GM12878 (cell line): ENCODE results near the gene GINS2. TPM values are rescaled to one million over a fixed set of nuclear protein-coding genes. Genes with fewer than 3 reads are reported as not detected.

Experiments used
- ATAC-seq: fragments of 200-7000 bp; cut with Tn5 transposase; 3 replicates; pipeline ENCODE4 v1.9.1; 2020; ENCODE audit warnings: mild to moderate bottlenecking, moderate library complexity
- BruUV-seq: library from RNA; stranded (reverse); fragments of 400-500 nt; replicated peaks from 2 replicates; lab custom pipeline; 2021; lab: Mats Ljungman, UMichigan
- CTCF ChIA-PET: fragments of 300-600 bp; sonication (Branson Sonifier 250); formaldehyde crosslinking; extraction: SDS; loops from one replicate; lab custom pipeline; 2021; ENCODE audit warnings: inconsistent platforms; lab: Yijun Ruan, JAX
- POLR2A ChIA-PET: fragments of 350-600 bp; formaldehyde crosslinking; extraction: SDS; loops from one replicate; lab custom pipeline; 2021; ENCODE audit warnings: inconsistent platforms; lab: Charles Lee
- RAD21 ChIA-PET: fragments of 300-600 bp; sonication (Branson Sonifier 250); formaldehyde crosslinking; loops from one replicate; lab custom pipeline; 2023; ENCODE audit warnings: antibody characterized with exemption; ENCODE audit not compliant: unreplicated experiment; lab: Charles Lee
- SMC1A ChIA-PET: fragments of 300-600 bp; sonication (Branson Sonifier 250); formaldehyde crosslinking; loops from one replicate; lab custom pipeline; 2023; ENCODE audit not compliant: unreplicated experiment, uncharacterized antibody; lab: Charles Lee
- DNase-seq: peaks from one replicate; pipeline ENCODE4 v3.0.0-alpha.2; 2011; ENCODE audit warnings: low read depth, low spot score
- FAIRE-seq: peaks from 3 replicates; lab custom pipeline; 2011; peaks lifted over from hg19 to GRCh38; lab: Jason Lieb, UNC
- H2AFZ ChIP-seq: 2 replicates; pipeline ENCODE4 v1.6.0; 2011; ENCODE audit warnings: low read depth, low read length, control low read depth; ENCODE audit not compliant: control insufficient read depth
- H3K27ac ChIP-seq: 2 replicates; pipeline ENCODE4 v1.5.1; 2011; ENCODE audit warnings: control low read depth; ENCODE audit not compliant: control insufficient read depth, insufficient read depth
- H3K27me3 ChIP-seq, 2 experiments: replicated peaks in 1 of 2; 2 replicates each; pipeline versions ENCODE4 v1.6.0 to v1.6.1; 2011; ENCODE audit warnings: low read length in 1 of 2; ENCODE audit not compliant: control insufficient read depth in 2 of 2, insufficient read depth in 2 of 2
- H3K36me3 ChIP-seq, 2 experiments: 2 replicates each; pipeline ENCODE4 v1.5.1; 2011; ENCODE audit warnings: low read length in 1 of 2; ENCODE audit not compliant: control insufficient read depth in 2 of 2, insufficient read depth in 2 of 2
- H3K4me1 ChIP-seq: 2 replicates; pipeline ENCODE4 v1.6.1; 2011; ENCODE audit warnings: mild to moderate bottlenecking, low read length, moderate library complexity, mixed read lengths; ENCODE audit not compliant: control insufficient read depth, insufficient read depth
- H3K4me2 ChIP-seq: 2 replicates; pipeline ENCODE4 v1.6.0; 2011; ENCODE audit warnings: control low read depth; ENCODE audit not compliant: control insufficient read depth, insufficient read depth
- H3K4me3 ChIP-seq: fragments of 200-600 bp; sonication (generic); 2 replicates; pipeline ENCODE4 v1.5.1; 2016
- H3K79me2 ChIP-seq: 2 replicates; pipeline ENCODE4 v1.6.0; 2011; ENCODE audit warnings: low read length; ENCODE audit not compliant: control insufficient read depth, insufficient read depth
- H3K9ac ChIP-seq: 2 replicates; pipeline ENCODE4 v1.8.0; 2011; ENCODE audit warnings: low read length, control low read depth, mixed read lengths; ENCODE audit not compliant: control insufficient read depth, insufficient read depth
- H3K9me3 ChIP-seq: replicated peaks from 3 replicates; pipeline ENCODE4 v1.5.1; 2011; ENCODE audit warnings: mild to moderate bottlenecking, low read length; ENCODE audit not compliant: control insufficient read depth, insufficient read depth
- H4K20me1 ChIP-seq: 2 replicates; pipeline ENCODE4 v1.6.0; 2011; ENCODE audit not compliant: control insufficient read depth, insufficient read depth
- BMI1 ChIP-seq: fragments of 450-650 bp; IDR thresholded peaks from 2 replicates; pipeline ENCODE4 v1.6.1; 2016; ENCODE audit warnings: mild to moderate bottlenecking, moderate library complexity, borderline replicate concordance
- CTCF ChIP-seq, 3 experiments: IDR thresholded peaks in 2 of 3; conservative IDR thresholded peaks in 1 of 3; 2 replicates each; pipeline ENCODE4 v1.5.1; 2011; ENCODE audit warnings: low read depth in 3 of 3, low read length in 3 of 3, mild to moderate bottlenecking in 3 of 3, control low read depth in 2 of 3, moderate library complexity in 2 of 3, inconsistent platforms in 1 of 3, mixed read lengths in 1 of 3; ENCODE audit not compliant: control insufficient read depth in 2 of 3, insufficient read depth in 1 of 3; ENCODE audit errors: extremely low read depth in 1 of 3
- E4F1 ChIP-seq: fragments of 450-650 bp; IDR thresholded peaks from 2 replicates; pipeline ENCODE4 v1.6.1; 2018; ENCODE audit warnings: borderline replicate concordance, mild to moderate bottlenecking; ENCODE audit not compliant: partially characterized antibody
- EGR1 ChIP-seq, 2 experiments: IDR thresholded peaks; 1 replicate in 1 of 2; 2 replicates in 1 of 2; pipeline ENCODE4 v1.6.1; 2011 to 2012; ENCODE audit warnings: low read depth in 2 of 2, low read length in 2 of 2, borderline replicate concordance in 1 of 2, mild to moderate bottlenecking in 1 of 2, moderate library complexity in 1 of 2
- FOXM1 ChIP-seq: IDR thresholded peaks from 2 replicates; pipeline ENCODE4 v1.6.1; 2012; ENCODE audit warnings: low read depth, mild to moderate bottlenecking, inconsistent platforms, low read length, moderate library complexity
- IRF3 ChIP-seq: fragments of 450-650 bp; IDR thresholded peaks from 2 replicates; pipeline ENCODE4 v1.6.1; 2014; ENCODE audit warnings: mild to moderate bottlenecking
- MTA3 ChIP-seq: IDR thresholded peaks from 2 replicates; pipeline ENCODE4 v1.6.1; 2012; ENCODE audit warnings: low read length, inconsistent platforms, borderline replicate concordance
- PKNOX1 ChIP-seq: fragments of 450-650 bp; IDR thresholded peaks from 2 replicates; pipeline ENCODE4 v1.6.1; 2016; ENCODE audit warnings: mild to moderate bottlenecking
- YBX1 ChIP-seq: fragments of 450-650 bp; IDR thresholded peaks from 2 replicates; pipeline ENCODE4 v1.6.1; 2016; ENCODE audit warnings: antibody characterized with exemption
- ZNF384 ChIP-seq: IDR thresholded peaks from 2 replicates; pipeline ENCODE4 v1.6.1; 2012; ENCODE audit warnings: low read depth, mild to moderate bottlenecking, low read length, improper control_type of control experiment, borderline replicate concordance
- ZNF687 ChIP-seq: fragments of 450-650 bp; IDR thresholded peaks from 2 replicates; pipeline ENCODE4 v1.6.1; 2017; ENCODE audit warnings: mild to moderate bottlenecking, moderate library complexity
- WGBS: methylation state at CpG from one replicate; pipeline ENCODE4 v1.1.6; 2016; ENCODE audit warnings: low lambda C conversion rate; ENCODE audit not compliant: insufficient replicate concordance, insufficient coverage; ENCODE audit errors: missing lambda C conversion rate; 5-methylcytosine and 5-hydroxymethylcytosine counted together
- in situ Hi-C: fragments of 300-500 bp; cut with MboI; formaldehyde crosslinking; loops from 9 replicates; pipeline ENCODE4 v1.14.3; 2018; ENCODE audit warnings: mixed read lengths
- intact Hi-C: fragments of 100-400 bp; cut with micrococcal nuclease; formaldehyde crosslinking; loops from one replicate; pipeline ENCODE4 v1.14.2; 2022; ENCODE audit not compliant: unreplicated experiment
- polyA plus RNA-seq, 11 experiments: library from polyadenylated mRNA; depleted of rRNA in 4 of 11; unstranded in 6 of 11; stranded (reverse) in 5 of 11; fragments of >200 nt; fragmentation: Nextera tagmentation in 4 of 11; fragmentation: Illumina TruSeq in 1 of 11; extraction: Ambion mirVana in 4 of 11; extraction: Trizol in 1 of 11; gene quantifications; 1 replicate in 1 of 11; 2 replicates in 10 of 11; pipeline versions ENCODE4 v1.2.1 to v1.2.3, GENCODE V29; 2011 to 2016; ENCODE audit warnings: inconsistent platforms in 2 of 11, missing spikeins in 2 of 11, low read depth in 1 of 11
- total RNA-seq, 4 experiments: library from RNA; depleted of rRNA in 3 of 4; stranded (reverse); fragments of >200 nt in 3 of 4; fragmentation: Illumina TruSeq in 1 of 4; extraction: Trizol in 1 of 4; gene quantifications; 2 replicates each; pipeline versions ENCODE4 v1.2.1 to v1.2.3, GENCODE V29; 2013 to 2021

The GINS2 gene
- total and polyA plus RNA-seq, 10 of the 15 experiments (the other 5 are each of a cell fraction or from before 2014, with no cell fraction given), result 42.7 to 90.8 (median 57.0) TPM

GRCh38 chr16:85708338-85708737 is 19.6 kb upstream of the GINS2 start (continued):
- no peak for TF ChIP-seq E4F1

- CTCF ChIA-PET, result no interaction called here
- FAIRE-seq (no peak), DNase-seq (no peak), ATAC-seq (no peak)
- SMC1A ChIA-PET, result no interaction called here
- Histone ChIP-seq H3K27ac (no peak overlapping the region), H2AFZ (no peak overlapping the region), H4K20me1 (no peaks in the 10 kb centered on the region), H3K9me3 (no peaks in the 10 kb centered on the region; the same call in 2 of the 3 replicates), H3K4me2 (no peak overlapping the region), H3K4me3 (no peak overlapping the region), H3K4me1 (no peaks in the 10 kb centered on the region), H3K36me3 (no peaks in the 10 kb centered on the region), H3K9ac (no peak overlapping the region), H3K27me3 (no peaks in the 10 kb centered on the region), H3K79me2 (no peaks in the 10 kb centered on the region)
- no TSS peak for BruUV-seq
- 59% methylated on average over 16 of the region's 16 CpGs for WGBS
- intact Hi-C loops (no loop called here), in situ Hi-C loops (no loop called here)
- RAD21 ChIA-PET, result no interaction called here
- POLR2A ChIA-PET, result no interaction called here
- no peak for TF ChIP-seq MTA3
- TF ChIP-seq BMI1, result no peak
- no peak for TF ChIP-seq IRF3
- no peak for TF ChIP-seq FOXM1
- TF ChIP-seq YBX1, result no peak
- no peak for TF ChIP-seq CTCF (IDR thresholded peaks at IDR 0.05 in 2 of 3, conservative IDR thresholded peaks at IDR 0.05 in 1 of 3; ENCODE audit: control insufficient read depth in 2 of 3, extremely low read depth in 1 of 3, insufficient read depth in 1 of 3, low read depth in 3 of 3, low read length in 3 of 3)
- TF ChIP-seq ZNF687, result no peak
- TF ChIP-seq EGR1 (IDR thresholded peaks at IDR 0.05; ENCODE audit: borderline replicate concordance in 1 of 2, low read depth in 2 of 2, low read length in 2 of 2), result no peak
- no peak for TF ChIP-seq ZNF384
- no peak for TF ChIP-seq PKNOX1
Observed at GRCh38 chr16:85707528-85708095, 18.9 kb upstream of the GINS2 start.
